ENCODE results near the gene TFEB.

The TFEB gene

DNA sequence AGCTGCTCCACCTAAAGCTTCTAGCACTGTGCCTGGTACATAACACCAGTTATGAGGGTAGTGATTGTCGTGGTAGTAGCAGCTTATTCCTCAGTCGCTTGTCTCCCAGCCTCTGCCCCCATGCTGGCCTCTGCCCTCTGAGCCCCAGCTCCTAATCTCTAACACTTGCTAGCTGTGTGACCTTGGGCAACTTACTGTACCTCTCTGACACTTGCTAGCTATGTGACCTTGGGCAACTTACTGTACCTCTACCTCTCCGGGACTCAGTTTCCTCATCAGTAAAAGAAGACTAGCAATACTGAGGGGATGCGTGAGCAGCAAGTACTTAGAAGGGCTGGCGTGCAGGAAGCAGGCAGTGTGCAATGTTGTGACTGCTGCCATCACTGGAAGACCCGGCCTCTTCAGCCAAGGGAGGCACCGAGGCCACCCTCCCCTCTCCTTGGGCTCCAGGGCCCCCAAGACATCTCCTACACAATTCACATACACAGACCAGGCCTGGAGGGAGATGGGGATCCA lies 87.3 kb downstream of the TFEB start:
- DNase-seq: no peak

GRCh38 chr6:41647061-41647511 lies 88.3 kb downstream of the TFEB start:
- no peak for DNase-seq

GRCh38 chr6:41646026-41646795 lies 89.2 kb downstream of the TFEB start:
- no peak for DNase-seq

DNA sequence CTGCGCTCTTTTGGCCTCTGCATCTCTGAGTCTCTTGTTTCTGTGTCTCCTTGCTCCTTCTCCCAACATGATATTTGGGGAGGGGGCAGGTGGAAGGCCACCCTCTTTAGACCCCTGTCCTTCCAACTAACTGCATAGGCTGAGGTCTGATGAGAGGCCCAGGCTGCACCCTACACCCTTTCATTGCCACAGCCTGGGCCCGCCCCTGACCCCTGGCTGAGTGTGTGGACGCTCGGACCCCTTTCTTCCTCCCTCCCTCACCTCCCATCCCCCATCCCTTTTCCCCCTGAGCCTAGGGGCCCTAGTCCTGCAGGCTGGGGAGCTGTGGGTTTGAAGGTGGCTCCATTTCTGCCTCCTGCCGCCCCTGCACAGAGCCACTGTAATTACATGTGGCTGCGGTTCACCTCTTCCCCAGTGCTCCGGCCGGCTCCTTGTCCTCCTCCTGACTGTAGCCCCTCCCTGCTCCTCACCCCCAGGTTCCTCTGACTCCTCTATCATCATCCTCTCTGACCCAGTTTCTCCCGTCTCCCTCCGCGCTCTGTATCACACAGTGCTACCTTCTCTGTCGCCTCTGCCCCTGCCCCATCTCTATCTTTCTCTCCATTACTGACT lies 90.3 kb downstream of the TFEB start:
- DNase-seq: no peak

GRCh38 chr6:41644297-41644879 lies 91.0 kb downstream of the TFEB start:
- DNase-seq: no peak

DNA sequence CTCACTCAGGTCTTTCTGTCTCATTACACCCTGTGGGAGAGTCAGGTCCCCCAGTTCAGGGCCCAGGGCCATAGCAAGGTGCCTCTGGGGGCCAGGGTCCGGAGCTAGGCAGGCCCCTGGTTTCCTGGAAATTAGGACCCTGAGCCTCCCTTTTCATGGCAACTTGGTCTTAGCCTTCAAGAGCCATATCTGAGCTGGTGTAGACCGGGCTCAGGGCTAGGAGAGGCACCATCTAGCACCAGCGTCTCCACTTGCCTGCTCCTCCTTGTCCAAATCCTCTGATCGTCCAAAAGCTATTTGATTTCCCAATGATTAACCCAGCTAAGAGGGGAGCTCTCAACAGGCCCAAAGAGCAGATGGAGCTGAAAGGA lies 91.5 kb downstream of the TFEB start:
- no peak for DNase-seq

DNA sequence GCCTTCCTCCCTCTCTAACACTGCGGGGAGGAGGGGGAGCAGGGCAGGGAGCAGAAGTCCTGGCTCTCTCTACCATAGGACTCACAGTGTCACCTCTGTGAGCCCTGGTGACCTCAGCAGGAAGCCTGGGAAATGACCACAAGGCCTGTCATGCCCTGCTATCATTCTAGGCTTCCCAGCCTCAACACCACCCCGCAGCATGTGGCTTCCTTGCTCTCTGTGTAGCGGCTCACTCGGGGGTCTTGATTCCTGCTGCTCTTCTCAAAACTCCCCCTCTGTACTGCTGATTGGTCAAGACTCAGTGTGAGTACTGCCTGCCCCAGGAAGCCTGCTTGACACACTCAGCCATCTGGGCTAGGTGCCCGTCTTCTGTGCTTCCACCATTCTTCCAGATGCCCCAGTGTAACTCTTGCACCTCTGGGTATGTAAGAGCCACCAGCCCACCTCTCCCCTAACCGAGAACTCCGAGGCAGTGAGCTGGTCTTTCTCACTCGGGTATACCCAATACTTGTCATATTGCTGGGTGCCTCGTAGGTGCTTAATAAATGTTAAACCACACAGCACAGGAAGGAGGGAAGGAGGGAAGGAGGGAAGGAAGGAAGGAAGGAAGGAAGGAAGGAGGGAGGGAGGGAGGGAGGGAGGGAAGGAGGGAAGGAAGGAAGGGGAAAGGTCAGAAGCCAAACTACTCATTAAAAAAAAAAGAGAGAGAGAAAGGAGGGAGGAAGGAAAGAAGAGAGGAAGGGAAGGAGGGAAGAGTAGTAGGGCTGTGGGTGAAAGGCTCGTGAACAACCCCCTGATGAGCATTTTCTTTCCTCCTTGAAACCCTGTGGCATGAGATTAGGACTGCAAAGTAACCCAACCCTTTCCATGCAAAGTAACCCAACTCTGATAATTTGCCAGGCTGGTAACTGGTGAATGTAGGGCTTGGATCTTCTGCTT lies 92.2 kb downstream of the TFEB start:
- no peak for DNase-seq

GRCh38 chr6:41642090-41642959 lies 93.1 kb downstream of the TFEB start:
- DNase-seq: no peak

DNA sequence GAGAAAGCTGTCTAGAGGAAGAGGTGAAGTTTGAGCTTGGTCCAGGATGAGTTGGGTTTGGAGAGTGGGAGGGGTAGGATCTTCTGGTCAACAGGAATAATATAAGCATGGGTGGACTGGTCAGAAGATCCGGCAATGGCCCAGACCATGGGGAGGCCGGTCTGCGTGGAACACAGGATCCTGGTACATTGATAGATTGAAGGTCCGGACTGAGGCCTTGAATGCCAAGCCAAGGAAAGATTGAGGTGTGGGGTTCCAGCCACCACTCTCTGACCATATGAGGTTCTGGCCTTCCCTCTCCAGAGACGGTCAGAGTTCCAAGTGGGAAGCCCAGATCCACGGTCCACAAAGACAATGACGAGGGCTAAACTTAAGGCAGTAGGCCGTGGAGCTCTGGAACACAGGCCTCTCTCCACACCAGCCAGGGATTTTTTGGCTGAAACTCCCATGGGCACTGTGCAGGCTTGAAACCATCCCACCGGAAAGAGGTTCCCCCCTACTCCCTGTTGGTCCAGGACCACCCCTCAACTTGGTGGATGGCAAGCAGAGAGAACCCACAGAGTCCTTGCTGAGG lies 94.0 kb downstream of the TFEB start:
- no peak for DNase-seq

GRCh38 chr6:41640426-41640825 lies 95.0 kb downstream of the TFEB start:
- DNase-seq: no peak

- no peak for DNase-seq
Measured at GRCh38 chr6:41639809-41640371, 95.5 kb downstream of the TFEB start.

DNA sequence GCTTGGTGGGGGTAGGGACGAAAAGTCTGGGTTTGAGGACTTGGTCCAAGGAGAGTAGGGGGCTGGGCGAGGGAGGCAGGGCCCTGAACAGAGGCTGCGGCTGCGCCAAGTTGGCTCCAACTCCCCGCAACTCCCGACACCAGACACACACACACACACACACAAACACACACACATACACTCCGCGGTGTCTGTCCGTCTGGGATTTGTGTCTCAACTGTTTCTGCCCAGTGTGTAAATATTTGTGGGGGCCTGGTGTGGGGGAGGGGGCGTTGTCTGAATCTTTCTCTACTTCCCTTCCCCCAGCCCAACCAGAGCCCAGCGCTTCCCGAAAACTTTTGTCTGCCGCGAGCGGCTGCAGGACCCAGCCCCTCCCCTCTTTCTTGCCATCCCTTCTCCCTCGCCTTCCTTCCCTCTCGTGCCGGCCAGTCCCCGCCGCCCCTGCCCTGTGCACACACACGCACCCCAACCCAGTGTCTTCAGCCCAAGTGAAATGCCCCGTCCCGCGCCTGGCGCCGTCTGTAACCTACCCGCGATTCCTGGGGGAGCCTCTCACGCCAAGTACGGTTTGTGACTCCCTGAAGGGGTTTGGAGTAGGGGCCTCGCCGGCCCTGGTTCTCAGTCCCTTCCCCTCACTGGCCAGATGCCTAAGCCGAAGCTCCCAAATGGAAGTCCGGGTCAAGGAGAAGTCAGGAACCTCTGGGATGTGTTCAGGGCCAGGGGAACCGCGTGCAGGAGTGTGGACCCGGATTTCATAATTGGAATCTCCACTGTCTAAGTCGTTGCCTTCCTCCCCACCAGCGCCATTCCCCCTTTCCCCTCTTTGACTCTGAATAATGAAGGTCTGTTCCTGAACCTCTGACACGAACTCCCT lies 96.2 kb downstream of the TFEB start:
- DNase-seq: no peak

DNA sequence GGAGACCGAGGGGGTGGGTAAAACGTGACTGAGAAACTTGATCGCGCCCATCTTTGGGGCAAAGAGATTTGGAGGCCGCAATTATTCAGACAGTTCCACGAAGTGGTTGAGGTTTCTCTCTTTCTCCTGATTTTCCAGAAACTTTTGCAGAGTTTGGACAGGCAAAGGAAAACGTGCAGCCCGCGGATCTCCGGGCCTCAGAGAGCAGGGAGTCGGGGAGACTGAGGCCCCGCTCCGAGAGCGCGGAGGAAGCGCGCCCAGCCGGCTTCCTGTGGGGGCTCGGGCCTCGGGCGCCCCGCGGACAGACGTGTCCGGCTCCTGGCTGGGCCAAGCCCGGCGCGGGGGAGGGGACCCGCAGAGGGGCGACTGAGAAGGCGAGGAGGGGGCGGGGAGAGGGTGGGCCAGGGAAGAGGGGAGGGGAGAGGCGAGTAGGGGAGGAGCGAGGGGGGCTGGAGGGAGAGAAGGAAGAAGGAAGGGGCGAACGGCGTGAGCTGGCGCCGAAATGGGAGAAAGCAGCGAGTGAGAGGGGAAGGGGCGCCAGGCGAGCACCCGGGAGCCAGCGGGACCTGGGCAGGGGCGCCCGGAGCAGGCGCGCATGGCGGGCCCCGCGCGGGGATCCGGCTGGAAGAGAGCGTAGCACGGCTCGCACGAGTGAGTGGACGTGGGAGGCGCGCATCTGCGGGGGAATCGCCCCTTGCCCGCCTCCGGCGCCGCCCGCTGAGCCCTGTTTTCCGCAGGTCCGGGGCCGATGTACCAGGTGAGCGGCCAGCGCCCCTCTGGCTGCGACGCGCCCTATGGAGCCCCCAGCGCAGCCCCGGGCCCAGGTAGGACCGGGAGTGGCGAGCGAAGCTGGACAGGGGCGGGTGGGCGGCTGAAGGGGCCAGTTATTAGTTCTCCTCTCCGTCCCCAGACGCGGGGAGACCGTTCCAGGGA lies 97.1 kb downstream of the TFEB start, which contains the start of gene MDFI:
MDFI (plus strand) TSS at position 467 of the 933 bp plus-strand sequence; CDS start at position 749, 282 bp downstream.
- peak; percentile 16 for DNase-seq

GRCh38 chr6:41637194-41638001 lies 98.0 kb downstream of the TFEB start:
- DNase-seq: no peak

DNA sequence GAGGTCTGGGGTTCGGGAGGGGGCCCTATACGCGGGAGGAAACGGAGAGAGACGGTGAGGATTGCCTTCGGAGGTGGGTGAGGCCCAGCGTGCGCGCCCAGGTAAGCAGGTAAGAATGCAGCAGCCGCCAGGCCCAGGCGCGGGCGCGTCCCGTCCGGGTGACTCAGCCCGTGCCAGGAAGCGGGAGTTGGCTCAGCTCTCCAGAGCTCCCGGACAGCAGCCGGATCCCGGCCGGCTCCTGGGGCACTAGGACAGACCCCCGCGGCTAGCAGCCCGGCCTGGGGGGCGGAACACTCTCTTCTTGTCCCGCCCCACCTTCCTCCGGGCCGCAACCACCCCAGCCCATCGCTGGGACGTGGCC lies 98.6 kb downstream of the TFEB start:
- DNase-seq: no peak

DNA sequence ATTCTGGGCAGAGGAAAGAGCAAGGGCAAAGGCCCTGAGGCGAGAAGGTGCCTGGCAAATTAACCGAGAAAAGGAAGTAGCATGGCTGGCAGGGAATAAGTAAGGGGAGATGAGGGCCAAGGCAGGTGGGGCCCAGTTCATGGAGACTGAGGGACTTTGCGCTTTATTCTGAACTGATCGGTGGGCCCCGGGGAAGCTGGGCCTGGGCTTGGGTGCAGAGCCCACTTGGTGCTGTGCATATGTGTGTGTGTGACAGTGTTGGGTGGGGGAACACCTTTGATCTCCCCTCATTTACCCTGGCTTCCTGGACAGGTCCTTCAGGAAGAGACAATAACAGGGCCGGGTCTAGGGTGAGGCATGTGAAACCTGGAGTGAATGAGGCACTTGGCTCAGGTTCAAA lies 100.0 kb downstream of the TFEB start:
- DNase-seq: no peak

- no peak for DNase-seq
Measured at GRCh38 chr6:41634657-41635056, 100.8 kb downstream of the TFEB start.
